ENCODE measurements around the gene CGN. TPM values are rescaled to one million over a fixed set of nuclear protein-coding genes. Genes with fewer than 3 reads are reported as not detected.

Gene CGN

GRCh38 chr1:151585622-151586021 is 74.4 kb downstream of the CGN start:
- Histone ChIP-seq H4K8ac (ENCODE audit: low read length) (peak overlapping the region; percentile 33), H3K23ac (ENCODE audit: low read length in 2 of 2) (no peak overlapping the region), H3K27me3 (ENCODE audit: control insufficient read depth in 1 of 2, insufficient read depth in 1 of 2, low read length in 2 of 2) (no peaks in the 10 kb centered on the region), H3K36me3 (ENCODE audit: control insufficient read depth in 1 of 2, insufficient read depth in 2 of 2, low read depth in 1 of 2, low read length in 2 of 2) (peaks cover 12 to 13% of the 10 kb centered on the region in 2 experiments), H3K9me3 (ENCODE audit: control insufficient read depth, low read length) (peaks cover under 1% of the 10 kb centered on the region), H2BK120ac (ENCODE audit: low read depth, low read length) (no peak overlapping the region), H3K4me3 (ENCODE audit: insufficient read depth in 1 of 2, low read depth in 1 of 2, low read length in 2 of 2) (no peak overlapping the region), H3K9ac (ENCODE audit: low read length) (no peak overlapping the region), H4K91ac (ENCODE audit: low read length) (no peak overlapping the region), H3K27ac (ENCODE audit: low read length, poor library complexity, severe bottlenecking) (peak overlapping the region; percentile 93), H3K4me2 (ENCODE audit: low read length, poor library complexity, severe bottlenecking) (no peak overlapping the region), H2BK12ac (ENCODE audit: low read length in 2 of 2) (no peak overlapping the region), H3K4me1 (ENCODE audit: control insufficient read depth, insufficient read depth, low read depth, low read length) (peaks cover 13% of the 10 kb centered on the region), H3K14ac (ENCODE audit: low read length in 2 of 2) (no peak overlapping the region), H3K79me1 (replicated peaks; ENCODE audit: low read length, poor library complexity, severe bottlenecking) (no peaks in the 10 kb centered on the region), H2BK15ac (ENCODE audit: low read depth, poor library complexity, severe bottlenecking) (no peak overlapping the region), H2AFZ (ENCODE audit: low read depth, low read length) (no peak overlapping the region), H3K4ac (ENCODE audit: low read depth in 1 of 2, low read length in 2 of 2) (no peak overlapping the region), H2BK5ac (ENCODE audit: low read depth, low read length, poor library complexity, severe bottlenecking) (no peak overlapping the region), H2AK5ac (ENCODE audit: low read length, severe bottlenecking) (no peak overlapping the region), H3K18ac (ENCODE audit: low read depth in 1 of 2, low read length in 2 of 2) (no peak overlapping the region)
- 30% methylated on average over 1 of the region's 1 CpG for WGBS
- DNase-seq: peak; percentile 60

Small RNAs within 50 kb of the gene (small RNA-seq; reads per million reads assigned to genes)
- gene MIR554 (ENCODE audit: low read depth) (not detected), gene RF00405 (ENCODE audit: low read depth) (not detected)

All from mesenchymal stem cell (in vitro differentiated cells and primary cell).